HEK293T (cell line): ENCODE data around the gene HDAC11.

Experiments used
- ARNT ChIP-seq: fragments of 450-650 bp; IDR thresholded peaks from 2 replicates; pipeline ENCODE4 v1.6.1; 2017; ENCODE audit warnings: mild to moderate bottlenecking
- BHLHE40 ChIP-seq: fragments of 450-650 bp; IDR thresholded peaks from 2 replicates; pipeline ENCODE4 v1.6.1; 2016; ENCODE audit warnings: mild to moderate bottlenecking, moderate library complexity, borderline replicate concordance
- CTBP1 ChIP-seq: fragments of 450-650 bp; IDR thresholded peaks from 2 replicates; pipeline ENCODE4 v1.6.1; 2016; ENCODE audit warnings: borderline replicate concordance
- ELF4 ChIP-seq: fragments of 450-650 bp; IDR thresholded peaks from 2 replicates; pipeline ENCODE4 v1.6.1; 2017; ENCODE audit warnings: antibody characterized with exemption
- FOXM1 ChIP-seq: fragments of 450-650 bp; IDR thresholded peaks from 2 replicates; pipeline ENCODE4 v1.6.1; 2017; ENCODE audit warnings: mild to moderate bottlenecking, borderline replicate concordance
- HDGF ChIP-seq: fragments of 450-650 bp; IDR thresholded peaks from 2 replicates; pipeline ENCODE4 v1.6.1; 2017; ENCODE audit warnings: antibody characterized with exemption, borderline replicate concordance
- L3MBTL2 ChIP-seq: fragments of 450-650 bp; conservative IDR thresholded peaks from 2 replicates; pipeline ENCODE4 v1.6.1; 2016; ENCODE audit warnings: mild to moderate bottlenecking
- LEF1 ChIP-seq: fragments of 450-650 bp; IDR thresholded peaks from 2 replicates; pipeline ENCODE4 v1.6.1; 2017; ENCODE audit warnings: mild to moderate bottlenecking, borderline replicate concordance
- SUZ12 ChIP-seq: fragments of 450-650 bp; IDR thresholded peaks from 2 replicates; pipeline ENCODE4 v1.6.1; 2016; ENCODE audit warnings: mild to moderate bottlenecking
- TARDBP ChIP-seq: fragments of 450-650 bp; IDR thresholded peaks from 2 replicates; pipeline ENCODE4 v1.6.1; 2016

DNA sequence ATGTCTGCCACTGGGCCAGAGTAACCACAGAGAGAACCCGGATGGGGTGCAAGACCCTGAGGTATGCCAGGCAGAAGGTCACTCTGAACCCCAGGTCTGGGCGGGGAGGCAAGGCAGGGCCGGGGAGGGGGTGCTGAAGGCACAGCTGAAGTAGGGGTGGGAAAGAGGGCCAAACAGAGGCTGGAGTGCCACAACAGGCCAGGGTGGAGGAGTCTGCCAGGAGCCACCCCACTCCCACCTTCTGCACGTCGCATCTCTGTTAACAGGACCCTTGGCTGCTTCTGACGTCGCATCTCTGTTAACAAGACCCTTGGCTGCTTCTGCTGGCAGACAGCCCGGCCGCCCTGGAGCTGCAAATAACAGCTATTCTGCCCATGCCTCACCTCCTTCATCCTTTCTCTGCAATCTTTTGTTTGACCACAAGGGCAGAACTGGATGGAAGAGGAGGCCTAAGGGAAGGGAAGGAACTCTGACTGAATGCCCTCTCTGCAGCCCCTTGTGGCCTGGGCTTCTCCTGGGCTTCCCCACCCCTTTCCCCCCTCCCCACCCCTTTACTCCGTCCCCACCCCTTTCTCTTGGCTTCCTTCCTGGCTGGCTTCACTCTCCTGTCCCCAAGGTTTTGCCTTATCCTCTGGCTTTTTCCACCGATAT is 48.2 kb downstream of the HDAC11 start:
- TF ChIP-seq FOXM1 (no peak), BHLHE40 (no peak), CTBP1 (no peak), HDGF (no peak), TARDBP (no peak), ARNT (no peak), ELF4 (no peak), LEF1 (no peak), SUZ12 (no peak), L3MBTL2 (no peak)
